ENCODE results near the gene HEATR5A.

GRCh38 chr14:31449136-31449535 is 28.8 kb upstream of the HEATR5A start:
- no peak for TF ChIP-seq CTCF (IDR thresholded peaks at IDR 0.05; ENCODE audit: low read depth, low read length)
- TF ChIP-seq EZH2phosphoT487 (IDR thresholded peaks at IDR 0.05; ENCODE audit: low read depth), result no peak

All from OCI-LY3 (cell line).